ENCODE measurements around the gene TEX14. TPM values are rescaled to one million over a fixed set of nuclear protein-coding genes. Genes with fewer than 3 reads are reported as not detected.

Gene TEX14
- total and polyA plus RNA-seq, 10 of the 15 experiments (the other 5 are each of a cell fraction or from before 2014, with no cell fraction given): 0.15 to 1.3 (median 0.66) TPM

DNA sequence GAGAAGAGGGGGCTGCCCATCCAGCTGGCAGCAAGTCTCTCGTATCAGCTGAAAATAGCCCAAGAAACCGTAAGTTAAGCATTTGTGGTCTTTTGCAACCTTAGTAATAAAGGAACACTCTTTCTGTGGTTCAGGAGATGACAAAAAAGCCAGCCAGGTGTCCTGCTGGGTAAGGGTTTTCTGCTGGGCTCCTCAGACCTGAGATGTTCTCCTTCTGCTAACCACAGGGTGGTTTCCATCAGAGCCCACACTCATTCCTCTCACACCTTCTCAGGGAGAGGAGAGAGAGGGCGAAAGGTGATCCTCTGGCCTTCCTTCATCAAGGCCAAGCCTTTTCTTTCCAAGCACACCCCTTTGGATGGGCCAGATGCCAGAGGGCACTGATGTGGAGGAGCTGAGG is 70.7 kb downstream of the TEX14 start (continued):
- TF ChIP-seq, protein P1, sequence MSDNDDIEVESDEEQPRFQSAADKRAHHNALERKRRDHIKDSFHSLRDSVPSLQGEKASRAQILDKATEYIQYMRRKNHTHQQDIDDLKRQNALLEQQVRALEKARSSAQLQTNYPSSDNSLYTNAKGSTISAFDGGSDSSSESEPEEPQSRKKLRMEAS (IDR thresholded peaks at IDR 0.05; ENCODE audit: low read depth, low read length): no peak
- TF ChIP-seq TBL1XR1 (IDR thresholded peaks at IDR 0.05; ENCODE audit: low read depth, low read length) (peak; percentile 37; the same call in 1 of the 2 replicates), GABPA (IDR thresholded peaks at IDR 0.05; ENCODE audit: low read depth) (peak; percentile 57; the same call in 1 of the 2 replicates), ZSCAN29 (IDR thresholded peaks at IDR 0.05) (no peak), FOS (IDR thresholded peaks at IDR 0.05; ENCODE audit: borderline replicate concordance, extremely low read depth, insufficient read length) (no peak), BHLHE40 (IDR thresholded peaks at IDR 0.05; ENCODE audit: borderline replicate concordance in 1 of 2, low read depth in 2 of 2, low read length in 1 of 2) (0 out of 4 replicates have a peak, but pooled peaks of 1 of the 2 experiments have one; percentile 19), STAT3 (IDR thresholded peaks at IDR 0.05; ENCODE audit: low read depth, low read length) (no peak), ATF7 (IDR thresholded peaks at IDR 0.05; ENCODE audit: low read depth) (no peak), HDAC2 (IDR thresholded peaks at IDR 0.05) (no peak), NFXL1 (IDR thresholded peaks at IDR 0.05; ENCODE audit: borderline replicate concordance) (no peak), NFIC (IDR thresholded peaks at IDR 0.05; ENCODE audit: low read depth, low read length) (peak; percentile 96), ZNF622 (IDR thresholded peaks at IDR 0.05) (no peak), EP300 (IDR thresholded peaks at IDR 0.05; ENCODE audit: borderline replicate concordance in 1 of 2, control insufficient read depth in 1 of 2, low read depth in 2 of 2, low read length in 2 of 2) (peak in 1 of 2 experiments; percentile 65; a peak in 2 of 4 replicates), CREB1 (IDR thresholded peaks at IDR 0.05; ENCODE audit: low read depth) (peak; percentile 45; the same call in 1 of the 2 replicates), SP1 (IDR thresholded peaks at IDR 0.05; ENCODE audit: low read depth, low read length) (peak; percentile 24), ESRRA (IDR thresholded peaks at IDR 0.05; ENCODE audit: low read length) (no peak), MTA3 (IDR thresholded peaks at IDR 0.05; ENCODE audit: borderline replicate concordance, low read length) (peak; percentile 89; the same call in 1 of the 2 replicates), ASH2L (IDR thresholded peaks at IDR 0.05; ENCODE audit: borderline replicate concordance, low read depth) (no peak), ZBED1 (IDR thresholded peaks at IDR 0.05; ENCODE audit: borderline replicate concordance) (peak; percentile 58; the same call in 1 of the 2 replicates), MEF2A (IDR thresholded peaks at IDR 0.05; ENCODE audit: insufficient read depth, low read depth, low read length) (peak; percentile 94), HCFC1 (IDR thresholded peaks at IDR 0.05; ENCODE audit: low read length) (no peak), YBX1 (IDR thresholded peaks at IDR 0.05) (no peak), MXI1 (IDR thresholded peaks at IDR 0.05; ENCODE audit: low read depth, low read length) (no peak), SREBF1 (IDR thresholded peaks at IDR 0.05; ENCODE audit: low read length) (no peak)
- TF ChIP-seq, protein P2, sequence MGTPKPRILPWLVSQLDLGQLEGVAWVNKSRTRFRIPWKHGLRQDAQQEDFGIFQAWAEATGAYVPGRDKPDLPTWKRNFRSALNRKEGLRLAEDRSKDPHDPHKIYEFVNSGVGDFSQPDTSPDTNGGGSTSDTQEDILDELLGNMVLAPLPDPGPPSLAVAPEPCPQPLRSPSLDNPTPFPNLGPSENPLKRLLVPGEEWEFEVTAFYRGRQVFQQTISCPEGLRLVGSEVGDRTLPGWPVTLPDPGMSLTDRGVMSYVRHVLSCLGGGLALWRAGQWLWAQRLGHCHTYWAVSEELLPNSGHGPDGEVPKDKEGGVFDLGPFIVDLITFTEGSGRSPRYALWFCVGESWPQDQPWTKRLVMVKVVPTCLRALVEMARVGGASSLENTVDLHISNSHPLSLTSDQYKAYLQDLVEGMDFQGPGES (IDR thresholded peaks at IDR 0.05): no peak
- TF ChIP-seq, protein P3, sequence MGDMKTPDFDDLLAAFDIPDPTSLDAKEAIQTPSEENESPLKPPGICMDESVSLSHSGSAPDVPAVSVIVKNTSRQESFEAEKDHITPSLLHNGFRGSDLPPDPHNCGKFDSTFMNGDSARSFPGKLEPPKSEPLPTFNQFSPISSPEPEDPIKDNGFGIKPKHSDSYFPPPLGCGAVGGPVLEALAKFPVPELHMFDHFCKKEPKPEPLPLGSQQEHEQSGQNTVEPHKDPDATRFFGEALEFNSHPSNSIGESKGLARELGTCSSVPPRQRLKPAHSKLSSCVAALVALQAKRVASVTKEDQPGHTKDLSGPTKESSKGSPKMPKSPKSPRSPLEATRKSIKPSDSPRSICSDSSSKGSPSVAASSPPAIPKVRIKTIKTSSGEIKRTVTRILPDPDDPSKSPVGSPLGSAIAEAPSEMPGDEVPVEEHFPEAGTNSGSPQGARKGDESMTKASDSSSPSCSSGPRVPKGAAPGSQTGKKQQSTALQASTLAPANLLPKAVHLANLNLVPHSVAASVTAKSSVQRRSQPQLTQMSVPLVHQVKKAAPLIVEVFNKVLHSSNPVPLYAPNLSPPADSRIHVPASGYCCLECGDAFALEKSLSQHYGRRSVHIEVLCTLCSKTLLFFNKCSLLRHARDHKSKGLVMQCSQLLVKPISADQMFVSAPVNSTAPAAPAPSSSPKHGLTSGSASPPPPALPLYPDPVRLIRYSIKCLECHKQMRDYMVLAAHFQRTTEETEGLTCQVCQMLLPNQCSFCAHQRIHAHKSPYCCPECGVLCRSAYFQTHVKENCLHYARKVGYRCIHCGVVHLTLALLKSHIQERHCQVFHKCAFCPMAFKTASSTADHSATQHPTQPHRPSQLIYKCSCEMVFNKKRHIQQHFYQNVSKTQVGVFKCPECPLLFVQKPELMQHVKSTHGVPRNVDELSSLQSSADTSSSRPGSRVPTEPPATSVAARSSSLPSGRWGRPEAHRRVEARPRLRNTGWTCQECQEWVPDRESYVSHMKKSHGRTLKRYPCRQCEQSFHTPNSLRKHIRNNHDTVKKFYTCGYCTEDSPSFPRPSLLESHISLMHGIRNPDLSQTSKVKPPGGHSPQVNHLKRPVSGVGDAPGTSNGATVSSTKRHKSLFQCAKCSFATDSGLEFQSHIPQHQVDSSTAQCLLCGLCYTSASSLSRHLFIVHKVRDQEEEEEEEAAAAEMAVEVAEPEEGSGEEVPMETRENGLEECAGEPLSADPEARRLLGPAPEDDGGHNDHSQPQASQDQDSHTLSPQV (IDR thresholded peaks at IDR 0.05): no peak

All from GM12878 (cell line).